Stimulated activated CD4-positive, alpha-beta T cell treated with anti-CD3 and anti-CD28 coated beads, Interleukin-4, amount 100 ng/mL, for 24 hours (primary cell): ENCODE data around the gene PIGQ.
A peak's percentile ranks its signal among the peaks of the same experiment; 100 is the strongest.

Source experiments
- DNase-seq: peaks from one replicate; pipeline ENCODE4 v3.0.0-alpha.2; 2020

The PIGQ gene

GRCh38 chr16:534856-535445 is 34.8 kb upstream of the PIGQ start:
- DNase-seq = no peak

GRCh38 chr16:535446-536405 is 34.0 kb upstream of the PIGQ start:
- no peak for DNase-seq

GRCh38 chr16:536746-537145 is 33.0 kb upstream of the PIGQ start:
- no peak for DNase-seq

GRCh38 chr16:537415-538335 is 32.1 kb upstream of the PIGQ start:
- DNase-seq = no peak

DNA sequence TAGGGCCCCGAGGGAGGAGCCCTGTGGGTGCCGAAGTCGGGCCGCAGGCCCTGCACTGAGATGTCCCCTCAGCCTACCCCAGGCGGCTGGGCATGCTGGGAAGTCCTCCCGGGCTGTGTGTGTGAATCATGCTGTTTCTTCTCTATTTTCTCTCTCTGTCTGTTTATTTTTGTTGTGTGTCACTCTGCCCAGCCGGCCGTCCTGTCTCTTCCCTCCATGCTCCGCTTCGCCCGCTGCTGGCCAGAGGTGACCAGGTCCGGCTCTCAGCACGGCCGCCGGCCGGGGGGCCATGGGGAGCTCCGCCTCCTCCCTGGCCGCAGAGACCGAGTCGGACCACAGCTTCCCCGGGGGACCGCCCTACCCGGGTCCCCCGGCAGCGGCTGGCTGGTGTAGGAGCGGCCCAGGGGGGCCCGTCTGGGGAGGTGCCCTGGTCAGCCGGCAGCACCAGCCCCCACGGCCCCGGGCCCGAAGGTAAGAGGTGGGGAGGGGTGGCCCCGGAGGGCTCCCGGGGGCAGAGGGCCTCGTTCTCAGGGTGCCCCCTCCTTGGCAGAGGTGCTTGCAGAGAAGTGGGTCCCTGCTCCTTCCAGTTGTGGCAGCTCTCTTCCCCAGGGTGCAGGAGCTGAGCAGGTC is 29.8 kb upstream of the PIGQ start:
- no peak for DNase-seq

GRCh38 chr16:540645-541340 is 29.0 kb upstream of the PIGQ start:
- DNase-seq = no peak

GRCh38 chr16:543301-544164 is 26.2 kb upstream of the PIGQ start:
- DNase-seq = no peak

DNA sequence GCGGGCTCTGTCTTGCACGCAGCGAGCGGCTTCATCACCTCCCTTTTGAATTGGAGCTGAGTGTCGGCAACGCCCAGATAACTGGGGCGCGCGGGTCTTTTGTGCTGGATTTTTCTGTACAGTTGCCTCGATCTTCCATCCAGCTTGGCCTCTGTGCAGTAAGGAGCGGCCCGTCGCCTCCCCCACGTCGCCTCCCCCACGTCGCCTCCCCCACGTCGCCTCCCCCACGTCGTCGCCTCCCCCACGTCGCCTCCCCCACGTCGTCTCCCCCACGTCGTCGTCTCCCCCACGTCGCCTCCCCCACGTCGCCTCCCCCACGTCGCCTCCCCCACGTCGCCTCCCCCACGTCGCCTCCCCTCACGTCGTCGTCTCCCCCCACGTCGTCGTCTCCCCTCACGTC is 25.3 kb upstream of the PIGQ start:
- no peak for DNase-seq

DNA sequence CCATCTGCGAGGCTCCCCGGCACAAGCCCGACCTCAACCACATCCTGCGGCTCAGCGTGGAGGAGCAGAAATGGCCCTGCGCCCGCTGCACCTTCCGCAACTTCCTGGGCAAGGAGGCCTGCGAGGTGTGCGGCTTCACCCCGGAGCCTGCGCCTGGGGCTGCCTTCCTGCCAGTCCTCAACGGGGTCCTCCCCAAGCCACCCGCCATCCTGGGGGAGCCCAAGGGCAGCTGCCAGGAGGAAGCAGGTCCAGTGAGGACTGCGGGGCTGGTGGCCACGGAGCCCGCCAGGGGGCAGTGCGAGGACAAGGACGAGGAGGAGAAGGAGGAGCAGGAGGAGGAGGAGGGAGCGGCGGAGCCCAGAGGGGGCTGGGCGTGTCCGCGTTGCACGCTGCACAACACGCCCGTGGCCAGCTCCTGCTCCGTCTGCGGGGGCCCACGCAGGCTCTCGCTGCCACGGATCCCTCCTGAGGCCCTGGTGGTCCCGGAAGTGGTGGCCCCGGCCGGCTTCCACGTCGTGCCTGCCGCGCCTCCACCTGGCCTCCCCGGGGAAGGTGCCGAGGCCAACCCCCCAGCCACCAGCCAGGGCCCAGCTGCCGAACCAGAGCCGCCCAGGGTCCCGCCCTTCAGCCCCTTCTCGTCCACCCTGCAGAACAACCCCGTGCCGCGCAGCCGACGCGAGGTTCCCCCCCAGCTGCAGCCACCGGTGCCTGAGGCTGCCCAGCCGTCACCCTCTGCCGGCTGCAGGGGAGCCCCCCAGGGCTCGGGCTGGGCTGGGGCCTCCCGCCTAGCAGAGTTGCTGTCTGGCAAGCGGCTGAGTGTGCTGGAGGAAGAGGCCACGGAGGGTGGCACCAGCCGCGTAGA is 22.6 kb upstream of the PIGQ start:
- DNase-seq = peak; percentile 34

- no peak for DNase-seq
Measured at GRCh38 chr16:548586-548985, 21.2 kb upstream of the PIGQ start.

GRCh38 chr16:549544-550263 is 20.1 kb upstream of the PIGQ start:
- DNase-seq = no peak

GRCh38 chr16:551210-551609 is 18.6 kb upstream of the PIGQ start:
- no peak for DNase-seq

DNA sequence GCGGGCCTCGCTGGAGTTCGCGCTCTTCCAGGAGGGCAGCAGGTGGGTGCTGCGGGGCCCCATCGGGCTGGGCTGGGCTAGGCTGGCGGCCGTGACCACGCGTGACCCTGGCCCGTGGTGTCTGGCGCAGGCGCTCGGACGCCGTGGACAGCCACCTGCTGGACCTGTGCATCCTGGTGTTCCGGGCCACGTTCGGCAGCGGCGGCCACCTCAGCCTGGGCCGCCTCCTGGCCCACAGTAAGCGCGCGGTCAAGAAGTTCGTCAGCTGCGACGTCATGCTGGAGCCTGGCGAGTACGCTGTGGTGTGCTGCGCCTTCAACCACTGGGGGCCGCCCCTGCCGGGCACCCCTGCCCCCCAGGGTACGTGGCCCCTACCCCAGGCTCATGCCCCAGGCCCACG is 17.6 kb upstream of the PIGQ start:
- DNase-seq = no peak

GRCh38 chr16:553601-554296 is 16.0 kb upstream of the PIGQ start:
- no peak for DNase-seq

DNA sequence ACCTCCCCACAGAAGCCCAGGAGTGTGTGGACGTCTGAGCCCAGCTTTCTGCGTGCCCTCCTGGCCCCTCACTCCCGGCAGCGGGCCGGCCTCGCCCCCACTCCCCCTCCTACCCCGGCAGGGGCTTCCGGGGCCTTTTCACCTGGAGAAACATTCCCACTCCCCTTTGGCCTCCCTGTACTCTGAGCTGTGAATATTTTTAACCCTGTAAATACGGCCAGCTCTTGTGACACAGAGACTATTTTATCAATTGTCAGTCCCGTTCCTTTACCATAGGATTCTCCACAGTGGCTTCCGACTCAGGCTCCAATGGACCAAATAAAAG is 15.5 kb upstream of the PIGQ start:
- no peak for DNase-seq

- no peak for DNase-seq
Measured at GRCh38 chr16:554640-555365, 15.0 kb upstream of the PIGQ start.

DNA sequence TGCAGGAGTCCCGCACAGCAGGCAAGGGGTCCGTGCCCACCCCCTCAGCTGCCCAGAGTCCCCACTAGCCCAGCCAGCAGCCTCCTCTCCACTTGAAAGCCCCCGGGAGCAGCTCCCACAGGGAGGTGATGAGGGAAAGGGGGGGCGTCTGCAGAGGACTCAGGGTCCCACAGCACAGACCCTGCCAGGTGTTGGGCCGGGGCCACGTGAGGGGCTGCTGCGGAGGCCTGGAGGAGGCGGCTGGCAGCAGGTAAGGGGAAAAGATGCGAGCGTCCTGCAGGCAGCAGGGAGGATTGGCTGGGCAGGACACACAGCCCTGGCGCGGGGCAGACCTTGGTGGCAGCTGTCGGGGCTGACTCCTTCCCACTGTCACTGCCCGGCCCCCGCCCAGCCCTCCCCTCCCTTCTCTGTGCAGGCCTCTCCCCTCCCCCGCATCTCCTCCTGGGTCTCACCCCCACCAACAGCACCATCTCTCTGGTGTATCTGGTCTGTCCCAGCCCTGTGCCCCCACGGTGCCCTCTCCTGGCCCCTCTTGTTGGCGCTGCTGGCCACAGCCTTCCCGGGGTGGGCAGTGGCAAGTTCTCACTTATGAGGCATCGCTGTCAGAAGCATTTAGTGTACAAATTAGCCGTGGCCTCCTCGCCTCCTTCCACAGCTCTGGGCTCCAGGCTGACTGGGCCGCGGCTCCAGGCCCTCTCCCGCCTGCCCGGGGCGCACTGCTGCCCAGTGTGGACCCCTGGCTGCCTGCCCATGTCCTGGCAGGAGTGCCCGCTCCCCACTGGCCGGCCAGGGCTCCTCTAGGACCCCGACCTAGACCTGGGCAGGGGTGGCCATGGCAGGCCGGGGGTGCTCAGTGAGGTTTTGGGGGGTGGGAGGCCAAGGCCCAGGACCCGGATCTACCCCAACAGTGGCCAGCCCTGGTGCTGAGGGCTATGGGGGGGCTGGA is 14.0 kb upstream of the PIGQ start:
- DNase-seq = no peak
